GM12872 (cell line): ENCODE results near the gene PHGDH.

ENCODE experiments used
- TF ChIP-seq, protein P1 (sequence below): IDR thresholded peaks from 3 replicates; pipeline ENCODE4 v1.5.1; 2011; ENCODE audit warnings: low read depth, mild to moderate bottlenecking, low read length, moderate library complexity; ENCODE audit not compliant: insufficient read depth

PHGDH gene

GRCh38 chr1:119682141-119682540 lies 29.6 kb upstream of the PHGDH start:
- TF ChIP-seq, protein P1, sequence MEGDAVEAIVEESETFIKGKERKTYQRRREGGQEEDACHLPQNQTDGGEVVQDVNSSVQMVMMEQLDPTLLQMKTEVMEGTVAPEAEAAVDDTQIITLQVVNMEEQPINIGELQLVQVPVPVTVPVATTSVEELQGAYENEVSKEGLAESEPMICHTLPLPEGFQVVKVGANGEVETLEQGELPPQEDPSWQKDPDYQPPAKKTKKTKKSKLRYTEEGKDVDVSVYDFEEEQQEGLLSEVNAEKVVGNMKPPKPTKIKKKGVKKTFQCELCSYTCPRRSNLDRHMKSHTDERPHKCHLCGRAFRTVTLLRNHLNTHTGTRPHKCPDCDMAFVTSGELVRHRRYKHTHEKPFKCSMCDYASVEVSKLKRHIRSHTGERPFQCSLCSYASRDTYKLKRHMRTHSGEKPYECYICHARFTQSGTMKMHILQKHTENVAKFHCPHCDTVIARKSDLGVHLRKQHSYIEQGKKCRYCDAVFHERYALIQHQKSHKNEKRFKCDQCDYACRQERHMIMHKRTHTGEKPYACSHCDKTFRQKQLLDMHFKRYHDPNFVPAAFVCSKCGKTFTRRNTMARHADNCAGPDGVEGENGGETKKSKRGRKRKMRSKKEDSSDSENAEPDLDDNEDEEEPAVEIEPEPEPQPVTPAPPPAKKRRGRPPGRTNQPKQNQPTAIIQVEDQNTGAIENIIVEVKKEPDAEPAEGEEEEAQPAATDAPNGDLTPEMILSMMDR: no peak

GRCh38 chr1:119683893-119684292 lies 27.8 kb upstream of the PHGDH start:
- TF ChIP-seq, protein P1: no peak

- TF ChIP-seq, protein P1: no peak
Observed at GRCh38 chr1:119686661-119687060, 25.1 kb upstream of the PHGDH start.

DNA sequence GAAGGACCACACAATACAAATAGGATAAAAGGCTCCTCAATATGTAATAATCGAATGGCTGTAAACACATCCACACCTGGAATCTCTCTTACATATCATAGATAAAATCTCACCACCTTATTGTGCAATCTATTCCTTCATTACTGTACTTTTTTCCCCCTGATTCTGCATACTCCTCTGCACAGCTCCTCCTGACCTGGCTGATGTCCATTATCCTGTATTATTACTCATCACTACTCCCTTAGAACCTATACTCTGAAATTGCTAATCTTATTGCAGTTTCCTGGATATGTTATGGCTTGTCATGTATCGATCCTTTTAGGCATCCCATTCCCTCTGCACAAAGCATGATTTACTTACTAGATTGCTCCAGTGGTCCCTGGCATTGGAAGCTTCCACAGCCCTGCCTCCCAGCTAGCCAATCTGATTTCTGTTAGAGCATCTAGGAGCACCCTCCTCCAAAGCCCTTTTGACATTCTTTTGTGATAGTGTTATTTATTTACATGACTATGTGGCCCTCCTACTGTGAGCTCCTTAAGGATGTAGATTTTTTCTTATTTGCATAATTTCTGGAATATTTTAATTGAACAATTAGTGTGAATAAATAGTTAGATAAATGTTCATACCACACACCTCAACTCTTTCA lies 24.2 kb upstream of the PHGDH start:
- TF ChIP-seq, protein P1: no peak

DNA sequence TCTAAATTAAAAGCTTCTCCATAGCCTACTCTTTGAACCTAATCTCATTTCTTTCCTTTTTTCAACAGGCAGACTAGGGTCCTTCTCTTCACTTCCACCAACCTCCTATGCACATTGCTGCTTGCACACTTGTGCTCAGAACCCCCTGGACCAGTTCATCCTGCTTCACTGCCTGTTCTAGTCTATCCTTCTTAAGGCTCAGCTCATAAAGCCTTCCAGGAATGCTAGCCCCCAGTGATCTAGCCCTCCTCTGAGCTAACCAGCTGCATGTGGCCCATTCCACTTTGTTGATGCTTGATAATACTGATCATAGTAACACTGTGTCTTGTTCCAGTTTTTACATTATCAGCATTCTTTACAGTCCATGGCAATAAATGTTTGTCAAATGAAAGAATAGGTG lies 22.9 kb upstream of the PHGDH start:
- TF ChIP-seq, protein P1: no peak

- TF ChIP-seq, protein P1: no peak
Observed at GRCh38 chr1:119689511-119689910, 22.2 kb upstream of the PHGDH start.

DNA sequence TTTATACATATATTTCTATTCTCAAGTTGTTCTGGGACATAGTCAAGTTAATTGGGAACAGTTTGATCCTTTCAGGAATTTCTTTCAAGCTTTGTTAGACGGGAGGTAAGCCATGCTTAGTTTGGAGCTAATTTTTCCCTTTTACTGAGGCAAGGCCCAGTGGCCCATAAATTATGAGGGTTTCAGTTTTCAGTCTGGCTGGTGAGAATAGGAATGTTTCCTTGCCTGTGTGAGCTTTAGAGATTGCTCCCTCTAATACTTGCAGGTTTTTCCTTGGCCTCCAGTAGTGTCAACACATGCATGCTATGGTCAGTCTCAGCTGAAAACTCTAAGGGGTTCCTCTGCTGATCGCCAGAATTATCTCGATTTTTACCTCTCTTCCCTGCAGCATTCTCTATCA lies 14.1 kb upstream of the PHGDH start:
- TF ChIP-seq, protein P1: no peak
